Calu3 (cell line): ENCODE results near the gene RAMP3. TPM values are rescaled to one million over a fixed set of nuclear protein-coding genes. Genes with fewer than 3 reads are reported as not detected.
A peak's percentile ranks its signal among the peaks of the same experiment; 100 is the strongest.
"Not testable (repeated sequence)": the region's sequence is repeated elsewhere in the genome, so short reads cannot be mapped to it uniquely, and the experiment has no call there.

ENCODE experiments used
- BruUV-seq: library from RNA; stranded (reverse); fragments of 400-500 nt; replicated peaks from 2 replicates; lab custom pipeline; 2021; lab: Mats Ljungman, UMichigan
- CTCF ChIA-PET: fragments of 300-600 bp; sonication (Branson Sonifier 250); formaldehyde crosslinking; loops from one replicate; lab custom pipeline; 2022; ENCODE audit warnings: antibody characterized with exemption; lab: Charles Lee
- DNase-seq: peaks from one replicate; pipeline ENCODE4 v3.0.0; 2022
- H3K27ac Mint-ChIP-seq: one replicate; pipeline ENCODE4 v1.8.0; 2022; ENCODE audit warnings: mixed read lengths; ENCODE audit not compliant: unreplicated experiment
- H3K27me3 Mint-ChIP-seq: one replicate; pipeline ENCODE4 v1.8.0; 2022; ENCODE audit warnings: mixed read lengths; ENCODE audit not compliant: unreplicated experiment
- H3K36me3 Mint-ChIP-seq: one replicate; pipeline ENCODE4 v1.8.0; 2022; ENCODE audit warnings: mild to moderate bottlenecking, moderate library complexity, mixed read lengths; ENCODE audit not compliant: insufficient read depth, unreplicated experiment
- H3K4me1 Mint-ChIP-seq: one replicate; pipeline ENCODE4 v1.8.0; 2022; ENCODE audit warnings: mild to moderate bottlenecking, low read depth, mixed read lengths; ENCODE audit not compliant: unreplicated experiment
- H3K4me3 Mint-ChIP-seq: one replicate; pipeline ENCODE4 v1.8.0; 2022; ENCODE audit warnings: mild to moderate bottlenecking, low read depth, moderate library complexity, mixed read lengths; ENCODE audit not compliant: unreplicated experiment
- H3K9me3 Mint-ChIP-seq: one replicate; pipeline ENCODE4 v1.8.0; 2022; ENCODE audit warnings: low read depth, mixed read lengths; ENCODE audit not compliant: unreplicated experiment
- CTCF ChIP-seq: fragments of 200-600 bp; IDR thresholded peaks from one replicate; pipeline ENCODE4 v1.8.0; 2022; ENCODE audit warnings: antibody characterized with exemption; ENCODE audit not compliant: unreplicated experiment
- intact Hi-C: fragments of 100-400 bp; cut with micrococcal nuclease; formaldehyde crosslinking; loops from one replicate; pipeline ENCODE4 v1.10.0; 2022; ENCODE audit not compliant: unreplicated experiment
- total RNA-seq: library from RNA; stranded (reverse); gene quantifications from 2 replicates; pipeline ENCODE4 v1.2.3, GENCODE V29; 2022

Gene RAMP3
- total RNA-seq, 1 experiment from 2014 or later = not detected

GRCh38 chr7:45112648-45113047 is 44.9 kb upstream of the RAMP3 start:
- DNase-seq = no peak
- Mint-ChIP-seq H3K27me3 (peaks cover 42% of the 10 kb centered on the region), H3K27ac (peak overlapping the region; percentile 99), H3K9me3 (no peaks in the 10 kb centered on the region), H3K4me1 (peaks cover 24% of the 10 kb centered on the region), H3K4me3 (peak overlapping the region; percentile 96), H3K36me3 (peaks cover 44% of the 10 kb centered on the region)
- intact Hi-C loops = loop anchor here (1.0 to 5.0 kb wide), 2 partner anchors 110 to 126 kb away; partner anchors contain the start of gene CCM2
- no TSS peak for BruUV-seq
- CTCF ChIA-PET = interaction anchor here (1.2 to 1.6 kb wide), 3 partner anchors 24 to 139 kb away, joined by 3 to 7 read pairs (median 7); no protein-coding TSS in a partner anchor
- TF ChIP-seq CTCF = no peak

GRCh38 chr7:45114257-45114656 is 43.3 kb upstream of the RAMP3 start:
- H3K27ac Mint-ChIP-seq, H3K4me3 Mint-ChIP-seq, DNase-seq, H3K4me1 Mint-ChIP-seq, H3K9me3 Mint-ChIP-seq, BruUV-seq: not testable (repeated sequence)
- H3K27me3 Mint-ChIP-seq = peaks cover 47% of the 10 kb centered on the region
- CTCF ChIA-PET = interaction anchor here (1.0 kb wide), 1 partner anchor 22 kb away, joined by 3 read pairs; no protein-coding TSS in a partner anchor
- intact Hi-C loops = loop anchor here (5.0 kb wide), 1 partner anchor 112 kb away; the partner anchor contains the start of gene CCM2
- peaks cover 29% of the 10 kb centered on the region for H3K36me3 Mint-ChIP-seq

GRCh38 chr7:45114926-45115325 is 42.7 kb upstream of the RAMP3 start:
- intact Hi-C loops = loop anchor here (5.0 kb wide), 1 partner anchor 113 kb away; the partner anchor contains the start of gene CCM2
- CTCF ChIA-PET = interaction anchor here (1.0 to 1.2 kb wide), 2 partner anchors 21 to 625 kb away, joined by 3 read pairs; no protein-coding TSS in a partner anchor
- DNase-seq = no peak
- Mint-ChIP-seq H3K4me1 (peaks cover 6% of the 10 kb centered on the region), H3K9me3 (no peaks in the 10 kb centered on the region), H3K27ac (no peak overlapping the region), H3K4me3 (no peak overlapping the region), H3K36me3 (peaks cover 28% of the 10 kb centered on the region), H3K27me3 (peaks cover 47% of the 10 kb centered on the region)
- TF ChIP-seq CTCF = no peak
- BruUV-seq = no TSS peak

- peaks cover 17% of the 10 kb centered on the region for H3K36me3 Mint-ChIP-seq
- intact Hi-C loops = no loop called here
These were observed 41.5 kb upstream of the RAMP3 start for GRCh38 chr7:45116048-45116447.

More at GRCh38 chr7:45116048-45116447, 41.5 kb upstream of the RAMP3 start:
- Mint-ChIP-seq H3K27ac (no peak overlapping the region), H3K4me1 (no peaks in the 10 kb centered on the region), H3K9me3 (no peaks in the 10 kb centered on the region), H3K27me3 (peaks cover 47% of the 10 kb centered on the region), H3K4me3 (no peak overlapping the region)
- CTCF ChIA-PET = interaction anchor here (1.2 kb wide), 1 partner anchor 626 kb away, joined by 3 read pairs; no protein-coding TSS in a partner anchor
- no peak for TF ChIP-seq CTCF
- DNase-seq = no peak
- no TSS peak for BruUV-seq
